ENCODE results near the gene MGAT4A. TPM values are rescaled to one million over a fixed set of nuclear protein-coding genes. Genes with fewer than 3 reads are reported as not detected.

The MGAT4A gene
- total RNA-seq, 3 donors from 2014 or later (not counting 1 experiment from before 2014, with no cell fraction given): 91.6 to 114 (median 96.4) TPM

DNA sequence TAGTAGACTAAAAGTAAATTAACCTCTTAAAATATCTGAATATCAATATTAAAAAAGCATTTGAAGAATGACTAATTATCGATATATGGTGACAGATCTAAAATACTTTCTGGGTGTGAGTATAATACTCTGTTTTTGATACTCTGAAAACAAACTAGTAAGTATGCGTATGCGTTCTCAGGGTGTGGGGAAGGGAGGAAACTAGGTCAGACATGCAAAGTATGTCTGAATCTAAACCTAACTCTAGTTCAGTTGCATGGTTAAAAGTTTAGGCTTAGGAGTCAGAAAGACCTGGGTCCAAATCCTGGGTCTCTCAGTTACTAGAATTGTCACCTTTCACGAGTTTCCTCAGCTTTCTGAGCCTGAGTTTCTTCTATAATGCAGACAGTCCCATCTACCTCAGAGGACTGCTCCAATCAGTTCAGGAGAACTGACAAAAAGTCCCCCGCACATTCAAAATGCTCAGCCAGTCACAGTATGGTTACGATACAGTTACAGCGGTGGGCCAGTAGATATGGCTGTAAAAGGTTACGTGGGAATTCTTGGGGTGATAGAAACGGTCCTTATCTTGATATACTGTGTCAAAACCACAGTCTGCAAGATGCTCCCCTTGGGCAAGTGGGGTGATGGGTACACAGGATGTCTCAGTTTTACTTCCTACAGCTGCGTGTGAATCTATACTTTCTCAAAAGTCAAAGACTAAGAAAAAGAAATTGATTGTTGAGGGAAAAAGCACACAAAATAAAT, 93.4 kb downstream of the MGAT4A start:
- TF ChIP-seq, protein P1, sequence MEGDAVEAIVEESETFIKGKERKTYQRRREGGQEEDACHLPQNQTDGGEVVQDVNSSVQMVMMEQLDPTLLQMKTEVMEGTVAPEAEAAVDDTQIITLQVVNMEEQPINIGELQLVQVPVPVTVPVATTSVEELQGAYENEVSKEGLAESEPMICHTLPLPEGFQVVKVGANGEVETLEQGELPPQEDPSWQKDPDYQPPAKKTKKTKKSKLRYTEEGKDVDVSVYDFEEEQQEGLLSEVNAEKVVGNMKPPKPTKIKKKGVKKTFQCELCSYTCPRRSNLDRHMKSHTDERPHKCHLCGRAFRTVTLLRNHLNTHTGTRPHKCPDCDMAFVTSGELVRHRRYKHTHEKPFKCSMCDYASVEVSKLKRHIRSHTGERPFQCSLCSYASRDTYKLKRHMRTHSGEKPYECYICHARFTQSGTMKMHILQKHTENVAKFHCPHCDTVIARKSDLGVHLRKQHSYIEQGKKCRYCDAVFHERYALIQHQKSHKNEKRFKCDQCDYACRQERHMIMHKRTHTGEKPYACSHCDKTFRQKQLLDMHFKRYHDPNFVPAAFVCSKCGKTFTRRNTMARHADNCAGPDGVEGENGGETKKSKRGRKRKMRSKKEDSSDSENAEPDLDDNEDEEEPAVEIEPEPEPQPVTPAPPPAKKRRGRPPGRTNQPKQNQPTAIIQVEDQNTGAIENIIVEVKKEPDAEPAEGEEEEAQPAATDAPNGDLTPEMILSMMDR (IDR thresholded peaks at IDR 0.05): no peak
- Mint-ChIP-seq H3K9me3 (no peaks in the 10 kb centered on the region), H3K36me3 (peaks cover 7% of the 10 kb centered on the region), H3K27ac (peak overlapping the region; percentile 79 to 96), H3K4me3 (peak overlapping the region; percentile 78), H3K4me1 (peaks cover 58 to 63% of the 10 kb centered on the region in 2 donors), H3K27me3 (ENCODE audit: low read depth in 2 of 2) (no peaks in the 10 kb centered on the region)
- Histone ChIP-seq H3K27ac (ENCODE audit: low read length) (peak overlapping the region; percentile 78), H3K4me1 (ENCODE audit: control insufficient read depth, insufficient read depth, low read length) (peaks cover 55% of the 10 kb centered on the region), H3K4me3 (ENCODE audit: low read length) (no peak overlapping the region), H3K27me3 (ENCODE audit: control insufficient read depth, insufficient read depth, low read length) (no peaks in the 10 kb centered on the region), H3K9me3 (ENCODE audit: control insufficient read depth, insufficient read depth, low read length) (no peaks in the 10 kb centered on the region), H3K36me3 (ENCODE audit: control insufficient read depth, insufficient read depth, low read length) (peaks cover 74% of the 10 kb centered on the region)
- intact Hi-C loops (cut with micrococcal nuclease): loop anchor here (5.0 to 10.0 kb wide), 2 partner anchors 520 to 893 kb away; no protein-coding TSS in a partner anchor
- DNase-seq (peak; percentile 52 to 87), ATAC-seq (peak; percentile 69 to 89 (median 84))
- 25% methylated on average over 9 of the region's 10 CpGs for WGBS (ENCODE audit: insufficient coverage)

DNA sequence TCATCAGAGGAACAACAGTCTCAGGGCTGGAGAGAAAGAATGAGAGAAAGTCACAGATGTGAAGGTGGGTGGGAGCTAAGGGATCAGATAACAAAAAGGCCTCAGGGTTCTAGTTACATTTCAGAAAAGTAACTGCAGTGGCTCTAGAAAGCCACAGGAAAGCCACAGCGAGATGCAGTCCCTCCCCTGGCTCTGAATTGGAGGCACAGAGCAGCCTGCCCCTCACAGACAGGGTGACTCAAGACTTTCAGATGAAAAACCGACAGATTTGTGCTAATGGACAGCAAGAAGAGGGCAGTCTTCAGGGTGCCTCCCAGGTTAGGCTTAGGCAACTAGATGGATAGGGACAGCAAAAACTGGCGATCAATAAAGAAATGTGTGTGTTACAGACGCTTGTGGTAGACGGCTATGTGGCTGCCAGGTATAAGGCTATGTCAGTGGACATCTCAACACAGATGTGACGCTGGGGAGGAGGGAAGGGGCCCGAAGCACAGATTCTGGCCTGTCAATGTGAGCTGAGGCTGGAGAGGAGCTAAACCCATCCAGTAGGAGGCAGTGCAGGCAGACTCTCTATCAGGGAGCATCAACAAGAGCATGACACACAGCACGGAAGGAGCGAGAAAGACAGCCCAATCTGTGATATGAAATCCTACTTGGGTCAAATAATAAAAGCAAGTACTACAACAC, 96.4 kb downstream of the MGAT4A start:
- ATAC-seq (peak; percentile 51 to 70 (median 65)), DNase-seq (peak; percentile 57 to 81)
- H3K36me3 ChIP-seq (ENCODE audit: control insufficient read depth, insufficient read depth, low read length): peaks cover 85% of the 10 kb centered on the region
- H3K4me1 ChIP-seq (ENCODE audit: control insufficient read depth, insufficient read depth, low read length): peaks cover 44% of the 10 kb centered on the region
- H3K27ac ChIP-seq (ENCODE audit: low read length): peak overlapping the region; percentile 87
- H3K4me1 Mint-ChIP-seq: peaks cover 58 to 65% of the 10 kb centered on the region in 2 donors
- H3K36me3 Mint-ChIP-seq: peaks cover 9% of the 10 kb centered on the region
- H3K27me3 ChIP-seq (ENCODE audit: control insufficient read depth, insufficient read depth, low read length): no peaks in the 10 kb centered on the region
- no peaks in the 10 kb centered on the region for H3K27me3 Mint-ChIP-seq (ENCODE audit: low read depth in 2 of 2)
- no peaks in the 10 kb centered on the region for H3K9me3 Mint-ChIP-seq
- peak overlapping the region; percentile 79 to 96 for H3K27ac Mint-ChIP-seq
- 41% methylated on average over 9 of the region's 9 CpGs for WGBS (ENCODE audit: insufficient coverage)
- TF ChIP-seq, protein P1 (IDR thresholded peaks at IDR 0.05): peak; percentile 55
- H3K4me3 ChIP-seq (ENCODE audit: low read length): no peak overlapping the region
- no peaks in the 10 kb centered on the region for H3K9me3 ChIP-seq (ENCODE audit: control insufficient read depth, insufficient read depth, low read length)
- peak overlapping the region; percentile 57 for H3K4me3 Mint-ChIP-seq
- intact Hi-C loops (cut with micrococcal nuclease): loop anchor here (1.0 to 10.0 kb wide), 5 partner anchors 22 to 890 kb away; partner anchors contain the start of genes COA5 and UNC50

DNA sequence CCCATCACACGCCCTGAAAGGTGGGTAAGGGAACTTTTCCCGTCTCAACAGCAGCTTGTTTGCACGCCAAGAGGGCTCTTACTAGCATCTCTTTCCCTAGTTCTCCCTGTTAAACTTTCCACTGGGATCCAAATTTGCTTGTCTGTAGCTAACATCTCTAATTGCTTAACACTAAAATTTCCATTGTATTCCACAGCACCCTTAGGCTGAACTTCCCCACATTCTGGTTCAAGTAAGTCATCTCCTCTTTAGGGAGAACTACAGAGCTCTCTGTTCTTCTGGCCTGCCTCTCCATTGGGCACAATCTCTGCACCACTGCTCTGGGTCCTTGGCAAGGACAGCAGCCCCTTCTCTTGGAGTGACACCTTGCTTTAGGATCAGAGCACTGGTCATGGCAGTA, 98.6 kb downstream of the MGAT4A start:
- H3K4me1 Mint-ChIP-seq: peaks cover 63 to 65% of the 10 kb centered on the region in 2 donors
- 95% methylated on average over 3 of the region's 3 CpGs for WGBS (ENCODE audit: insufficient coverage)
- peak overlapping the region; percentile 79 to 96 for H3K27ac Mint-ChIP-seq
- H3K27me3 Mint-ChIP-seq (ENCODE audit: low read depth in 2 of 2): no peaks in the 10 kb centered on the region
- no peaks in the 10 kb centered on the region for H3K9me3 Mint-ChIP-seq
- Histone ChIP-seq H3K27ac (ENCODE audit: low read length) (peak overlapping the region; percentile 18), H3K27me3 (ENCODE audit: control insufficient read depth, insufficient read depth, low read length) (no peaks in the 10 kb centered on the region), H3K4me3 (ENCODE audit: low read length) (no peak overlapping the region), H3K36me3 (ENCODE audit: control insufficient read depth, insufficient read depth, low read length) (peaks cover 81% of the 10 kb centered on the region), H3K9me3 (ENCODE audit: control insufficient read depth, insufficient read depth, low read length) (no peaks in the 10 kb centered on the region), H3K4me1 (ENCODE audit: control insufficient read depth, insufficient read depth, low read length) (peaks cover 38% of the 10 kb centered on the region)
- H3K36me3 Mint-ChIP-seq: peaks cover 9% of the 10 kb centered on the region
- DNase-seq (no peak), ATAC-seq (no peak)
- no peak overlapping the region for H3K4me3 Mint-ChIP-seq
- intact Hi-C loops (cut with micrococcal nuclease): loop anchor here (5.0 to 10.0 kb wide), 2 partner anchors 205 to 888 kb away; no protein-coding TSS in a partner anchor
- TF ChIP-seq, protein P1 (IDR thresholded peaks at IDR 0.05): no peak

Measured in natural killer cell (primary cell).